ENCODE results near the gene NOTCH1. TPM values are rescaled to one million over a fixed set of nuclear protein-coding genes. Genes with fewer than 3 reads are reported as not detected.

NOTCH1 gene
- total and polyA plus RNA-seq, 2 of the 8 experiments (the other 6 are each of a cell fraction or from before 2014, with no cell fraction given) = 6.9 to 55.6 TPM

- TF ChIP-seq CHD7 (IDR thresholded peaks at IDR 0.05; ENCODE audit: insufficient replicate concordance, low read length) (no peak), EGR1 (IDR thresholded peaks at IDR 0.05; ENCODE audit: borderline replicate concordance, low read depth, low read length) (no peak), FOSL1 (IDR thresholded peaks at IDR 0.05; ENCODE audit: insufficient read depth, low read depth, low read length) (no peak), ZNF274 (IDR thresholded peaks at IDR 0.05; ENCODE audit: borderline replicate concordance, extremely low read depth, low read length) (no peak), CHD2 (IDR thresholded peaks at IDR 0.05; ENCODE audit: low read length) (no peak), TBP (IDR thresholded peaks at IDR 0.05; ENCODE audit: low read depth, low read length) (no peak), RAD21 (IDR thresholded peaks at IDR 0.05 in 1 of 2, conservative IDR thresholded peaks at IDR 0.05 in 1 of 2; ENCODE audit: low read depth in 2 of 2, low read length in 2 of 2) (no peak), BACH1 (IDR thresholded peaks at IDR 0.05; ENCODE audit: low read length) (no peak), GTF2F1 (IDR thresholded peaks at IDR 0.05; ENCODE audit: borderline replicate concordance, low read depth, low read length) (no peak), PHF8 (conservative IDR thresholded peaks at IDR 0.05; ENCODE audit: low read depth, low read length) (no peak)
Measured at GRCh38 chr9:136525207-136525606, 20.6 kb downstream of the NOTCH1 start (continued).
